WTC11 (cell line): ENCODE data around the gene OSTC. TPM values are rescaled to one million over a fixed set of nuclear protein-coding genes. Genes with fewer than 3 reads are reported as not detected.

Experiments
- AR ChIP-seq: fragments of 250-450 bp; sonication (Bioruptor Pico); IDR thresholded peaks from 2 replicates; pipeline ENCODE4 v1.9.0; 2021; ENCODE audit warnings: mild to moderate bottlenecking
- ATF3 ChIP-seq: sonication (generic); formaldehyde crosslinking; conservative IDR thresholded peaks from 2 replicates; pipeline ENCODE4 v1.8.1; 2022; ENCODE audit warnings: mild to moderate bottlenecking, missing genetic modification reagents
- CBFB ChIP-seq: sonication (generic); formaldehyde crosslinking; IDR thresholded peaks from 2 replicates; pipeline ENCODE4 v1.8.1; 2022; ENCODE audit warnings: mild to moderate bottlenecking, low read depth, missing genetic modification reagents
- CREM ChIP-seq: sonication (generic); formaldehyde crosslinking; IDR thresholded peaks from 2 replicates; pipeline ENCODE4 v1.8.1; 2022; ENCODE audit warnings: mild to moderate bottlenecking, missing genetic modification reagents, moderate library complexity
- E2F4 ChIP-seq: sonication (generic); formaldehyde crosslinking; IDR thresholded peaks from 2 replicates; pipeline ENCODE4 v1.8.1; 2022; ENCODE audit warnings: low read depth, mild to moderate bottlenecking, moderate library complexity, missing genetic modification reagents, borderline replicate concordance
- E2F5 ChIP-seq: sonication (generic); formaldehyde crosslinking; IDR thresholded peaks from 2 replicates; pipeline ENCODE4 v1.8.1; 2022; ENCODE audit warnings: mild to moderate bottlenecking, moderate library complexity, missing genetic modification reagents
- ERG ChIP-seq: fragments of 250-450 bp; sonication (Bioruptor Pico); IDR thresholded peaks from 2 replicates; pipeline ENCODE4 v1.8.0; 2021; ENCODE audit warnings: mild to moderate bottlenecking
- ESRRA ChIP-seq: sonication (generic); formaldehyde crosslinking; IDR thresholded peaks from 2 replicates; pipeline ENCODE4 v1.8.1; 2022; ENCODE audit warnings: mild to moderate bottlenecking, missing genetic modification reagents, borderline replicate concordance
- FOXP1 ChIP-seq: sonication (generic); formaldehyde crosslinking; IDR thresholded peaks from 2 replicates; pipeline ENCODE4 v1.8.0; 2022; ENCODE audit warnings: missing genetic modification reagents, mild to moderate bottlenecking, moderate library complexity, borderline replicate concordance
- GTF2I ChIP-seq: fragments of 250-450 bp; sonication (Bioruptor Pico); conservative IDR thresholded peaks from 2 replicates; pipeline ENCODE4 v1.4.0; 2021; ENCODE audit warnings: mild to moderate bottlenecking
- IRF2 ChIP-seq: sonication (generic); formaldehyde crosslinking; IDR thresholded peaks from 2 replicates; pipeline ENCODE4 v1.8.0; 2022; ENCODE audit warnings: low read depth, missing genetic modification reagents, borderline replicate concordance
- JUN ChIP-seq: sonication (generic); formaldehyde crosslinking; IDR thresholded peaks from 2 replicates; pipeline ENCODE4 v1.8.0; 2023; ENCODE audit warnings: mild to moderate bottlenecking, missing genetic modification reagents
- KAT7 ChIP-seq: sonication (generic); formaldehyde crosslinking; IDR thresholded peaks from 2 replicates; pipeline ENCODE4 v1.8.1; 2023; ENCODE audit warnings: missing genetic modification reagents, mild to moderate bottlenecking, borderline replicate concordance
- MAX ChIP-seq: sonication (generic); formaldehyde crosslinking; IDR thresholded peaks from 2 replicates; pipeline ENCODE4 v1.8.0; 2022; ENCODE audit warnings: mild to moderate bottlenecking, missing genetic modification reagents
- MLX ChIP-seq: sonication (generic); formaldehyde crosslinking; IDR thresholded peaks from 2 replicates; pipeline ENCODE4 v1.8.1; 2023; ENCODE audit warnings: mild to moderate bottlenecking, missing genetic modification reagents, moderate library complexity
- MYBL2 ChIP-seq: sonication (generic); formaldehyde crosslinking; IDR thresholded peaks from 2 replicates; pipeline ENCODE4 v1.8.1; 2023; ENCODE audit warnings: mild to moderate bottlenecking, moderate library complexity, missing genetic modification reagents
- NFYB ChIP-seq: sonication (generic); formaldehyde crosslinking; conservative IDR thresholded peaks from 2 replicates; pipeline ENCODE4 v1.8.0; 2022; ENCODE audit warnings: low read depth, missing genetic modification reagents
- PRRX2 ChIP-seq: fragments of 250-450 bp; sonication (Bioruptor Pico); IDR thresholded peaks from 2 replicates; pipeline ENCODE4 v1.8.0; 2021; ENCODE audit warnings: mild to moderate bottlenecking
- RELA ChIP-seq: sonication (generic); formaldehyde crosslinking; IDR thresholded peaks from 2 replicates; pipeline ENCODE4 v1.8.1; 2022; ENCODE audit warnings: missing genetic modification reagents, mild to moderate bottlenecking, borderline replicate concordance
- RORB ChIP-seq: fragments of 250-450 bp; sonication (Bioruptor Pico); IDR thresholded peaks from 2 replicates; pipeline ENCODE4 v1.9.0; 2021; ENCODE audit warnings: mild to moderate bottlenecking
- SMAD4 ChIP-seq: sonication (generic); formaldehyde crosslinking; IDR thresholded peaks from 2 replicates; pipeline ENCODE4 v1.8.0; 2022; ENCODE audit warnings: mild to moderate bottlenecking, missing genetic modification reagents
- STAT6 ChIP-seq: sonication (generic); formaldehyde crosslinking; conservative IDR thresholded peaks from 2 replicates; pipeline ENCODE4 v1.8.1; 2023; ENCODE audit warnings: mild to moderate bottlenecking, low read depth, missing genetic modification reagents, moderate library complexity
- TP53 ChIP-seq: sonication (generic); formaldehyde crosslinking; IDR thresholded peaks from 2 replicates; pipeline ENCODE4 v1.8.1; 2023; ENCODE audit warnings: mild to moderate bottlenecking, missing genetic modification reagents
- ZBTB21 ChIP-seq: sonication (generic); formaldehyde crosslinking; IDR thresholded peaks from 2 replicates; pipeline ENCODE4 v1.8.1; 2023; ENCODE audit warnings: mild to moderate bottlenecking, missing genetic modification reagents, borderline replicate concordance
- ZNF317 ChIP-seq: sonication (generic); formaldehyde crosslinking; IDR thresholded peaks from 2 replicates; pipeline ENCODE4 v1.8.1; 2023; ENCODE audit warnings: low read depth, mild to moderate bottlenecking, moderate library complexity, missing genetic modification reagents, borderline replicate concordance
- ZNF423 ChIP-seq: fragments of 250-450 bp; sonication (Bioruptor Pico); IDR thresholded peaks from 2 replicates; pipeline ENCODE4 v2.1.2; 2022; ENCODE audit warnings: mild to moderate bottlenecking, moderate library complexity
- ZSCAN18 ChIP-seq: fragments of 250-450 bp; sonication (Bioruptor Pico); IDR thresholded peaks from 2 replicates; pipeline ENCODE4 v2.1.2; 2022; ENCODE audit warnings: mild to moderate bottlenecking, moderate library complexity
- total RNA-seq: library from RNA; stranded (reverse); gene quantifications from 3 replicates; pipeline ENCODE4 v1.2.3, GENCODE V29; 2021

Gene OSTC
- total RNA-seq, 1 experiment from 2014 or later = 132 TPM

GRCh38 chr4:108620101-108620932, 30.1 kb upstream of the OSTC start, which contains the start of gene RPL34 (continued):
- TF ChIP-seq CBFB = no peak
- no peak for TF ChIP-seq NFYB (CRISPR knock-in tag)
- no peak for TF ChIP-seq ZNF423 (CRISPR knock-in tag)
- peak; percentile 36; the same call in 1 of the 2 replicates for TF ChIP-seq ESRRA (CRISPR knock-in tag)
- no peak for TF ChIP-seq FOXP1 (CRISPR knock-in tag)
- no peak for TF ChIP-seq ZSCAN18 (CRISPR knock-in tag)
- no peak for TF ChIP-seq RELA (CRISPR knock-in tag)
- no peak for TF ChIP-seq JUN
- TF ChIP-seq SMAD4 (CRISPR knock-in tag) = no peak
- TF ChIP-seq MAX (CRISPR knock-in tag) = peak; percentile 77
- no peak for TF ChIP-seq IRF2
- no peak for TF ChIP-seq ATF3 (CRISPR knock-in tag)
- peak; percentile 90 for TF ChIP-seq CREM
- no peak for TF ChIP-seq PRRX2 (CRISPR knock-in tag)
- TF ChIP-seq E2F5 (CRISPR knock-in tag) = no peak
- no peak for TF ChIP-seq ZNF317 (CRISPR knock-in tag)
- TF ChIP-seq ZBTB21 (CRISPR knock-in tag) = 0 out of 2 replicates have a peak, but pooled peaks have one; percentile 54
- no peak for TF ChIP-seq TP53 (CRISPR knock-in tag)
- no peak for TF ChIP-seq KAT7 (CRISPR knock-in tag)
- no peak for TF ChIP-seq STAT6 (CRISPR knock-in tag)
- peak; percentile 62; the same call in 1 of the 2 replicates for TF ChIP-seq AR (CRISPR knock-in tag)
- TF ChIP-seq E2F4 (CRISPR knock-in tag) = no peak
- no peak for TF ChIP-seq RORB (CRISPR knock-in tag)
- TF ChIP-seq MLX (CRISPR knock-in tag) = no peak
- no peak for TF ChIP-seq ERG (CRISPR knock-in tag)
- no peak for TF ChIP-seq GTF2I (CRISPR knock-in tag)
- TF ChIP-seq MYBL2 = no peak; the same call in 1 of the 2 replicates
